Peyer's patch (tissue), 4 donors: ENCODE measurements around the gene CLEC4G. TPM values are rescaled to one million over a fixed set of nuclear protein-coding genes. Genes with fewer than 3 reads are reported as not detected.

Experiments
- DNase-seq, 3 donors: peaks; one replicate each; pipeline ENCODE4 v3.0.0-alpha.2; 2017 to 2019
- H3K27ac ChIP-seq, 4 donors: fragments of 200-600 bp; sonication (generic); one replicate each; pipeline ENCODE4 v1.5.1; 2016 to 2019
- H3K27me3 ChIP-seq, 2 donors: fragments of 200-600 bp; sonication (generic); one replicate each; pipeline ENCODE4 v1.5.1; 2019
- H3K36me3 ChIP-seq, 3 donors: fragments of 200-600 bp; sonication (generic); one replicate each; pipeline ENCODE4 v1.5.1; 2016 to 2019
- H3K4me1 ChIP-seq, 4 donors: fragments of 200-600 bp; sonication (generic); one replicate each; pipeline ENCODE4 v1.5.1; 2016 to 2019
- H3K4me3 ChIP-seq, 4 donors: fragments of 200-600 bp; sonication (generic); 1 replicate in 3 of 4; 2 replicates in 1 of 4; pipeline ENCODE4 v1.5.1; 2016 to 2019; ENCODE audit warnings: mild to moderate bottlenecking in 1 of 4
- H3K9me3 ChIP-seq, 4 donors: fragments of 200-600 bp; sonication (generic); one replicate each; pipeline ENCODE4 v1.5.1; 2016 to 2019; ENCODE audit warnings: mild to moderate bottlenecking in 1 of 4
- CTCF ChIP-seq, 6 experiments: fragments of 450-650 bp in 4 of 6; fragments of 200-600 bp in 2 of 6; sonication (generic) in 1 of 6; IDR thresholded peaks; one replicate each; pipeline ENCODE4 v1.5.1; 2017 to 2019; ENCODE audit warnings: antibody characterized with exemption in 6 of 6, mild to moderate bottlenecking in 3 of 6, moderate library complexity in 1 of 6
- POLR2A ChIP-seq, 2 donors: fragments of 450-650 bp; IDR thresholded peaks; one replicate each; pipeline ENCODE4 v1.5.1; 2017; ENCODE audit warnings: antibody characterized with exemption in 2 of 2, mild to moderate bottlenecking in 2 of 2, moderate library complexity in 2 of 2
- total RNA-seq, 4 donors: library from RNA; depleted of rRNA; stranded (reverse); fragments of >200 nt; gene quantifications; one replicate each; pipeline ENCODE4 v1.1.0, GENCODE V29; 2016

The CLEC4G gene
- total RNA-seq = 1 to 10 TPM in 1 of 4 donors, not detected in 3; 1.1 TPM

GRCh38 chr19:7732045-7732444, at the start of gene CLEC4G:
CLEC4G (minus strand) TSS chr19:7732110; CDS start chr19:7732102, 8 bp downstream.
- no peaks in the 10 kb centered on the region for H3K9me3 ChIP-seq
- H3K4me3 ChIP-seq = no peak within 1 kb of the TSS
- peaks cover 0 to 27% of the 10 kb centered on the region in 2 donors for H3K27me3 ChIP-seq
- DNase-seq = no peak
- no peak within 1 kb of the TSS for H3K27ac ChIP-seq
- H3K36me3 ChIP-seq = no peaks in the 10 kb centered on the region
- peaks cover 0 to 11% (median 3%) of the 10 kb centered on the region in 4 donors for H3K4me1 ChIP-seq
- TF ChIP-seq POLR2A (IDR thresholded peaks at IDR 0.05) = no peak
- TF ChIP-seq CTCF (IDR thresholded peaks at IDR 0.05) = no peak

DNA sequence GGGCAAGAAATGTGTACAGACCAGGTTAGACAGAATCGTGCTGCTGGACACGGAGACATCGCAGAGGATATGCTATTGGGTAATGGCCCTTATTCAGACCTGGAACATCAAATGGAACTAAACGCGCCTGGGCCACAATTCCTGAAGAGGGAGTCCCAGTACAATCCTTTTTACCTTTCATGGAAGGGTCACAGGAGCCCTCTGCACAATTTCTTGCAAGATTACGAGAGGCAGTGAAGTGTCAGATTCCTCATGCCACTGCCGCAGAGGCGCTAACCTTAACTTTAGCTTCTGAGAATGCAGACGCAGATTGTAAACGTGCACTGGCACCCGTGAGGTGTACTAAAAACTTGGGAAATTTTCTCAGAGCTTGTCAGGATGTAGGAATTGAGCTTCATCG, 49.2 kb upstream of the CLEC4G start:
- no peaks in the 10 kb centered on the region for H3K36me3 ChIP-seq
- peaks cover 0 to 3% (median 0%) of the 10 kb centered on the region in 4 donors for H3K9me3 ChIP-seq
- H3K27ac ChIP-seq = no peak overlapping the region
- no peaks in the 10 kb centered on the region for H3K4me1 ChIP-seq
- no peak overlapping the region for H3K4me3 ChIP-seq
- no peak for DNase-seq
- no peaks in the 10 kb centered on the region for H3K27me3 ChIP-seq
- no peak for TF ChIP-seq CTCF (IDR thresholded peaks at IDR 0.05)
- no peak for TF ChIP-seq POLR2A (IDR thresholded peaks at IDR 0.05)

GRCh38 chr19:7779631-7780486, 47.9 kb upstream of the CLEC4G start:
- DNase-seq = no peak
- Histone ChIP-seq H3K27ac (no peak overlapping the region), H3K4me3 (no peak overlapping the region), H3K4me1 (no peaks in the 10 kb centered on the region), H3K36me3 (no peaks in the 10 kb centered on the region), H3K27me3 (no peaks in the 10 kb centered on the region), H3K9me3 (no peaks in the 10 kb centered on the region)
- no peak for TF ChIP-seq CTCF (IDR thresholded peaks at IDR 0.05)
- no peak for TF ChIP-seq POLR2A (IDR thresholded peaks at IDR 0.05)

- Histone ChIP-seq H3K27ac (no peak overlapping the region), H3K36me3 (no peaks in the 10 kb centered on the region), H3K4me3 (no peak overlapping the region), H3K27me3 (no peaks in the 10 kb centered on the region), H3K4me1 (no peaks in the 10 kb centered on the region), H3K9me3 (no peaks in the 10 kb centered on the region)
- DNase-seq = no peak
- TF ChIP-seq POLR2A (IDR thresholded peaks at IDR 0.05) (no peak), CTCF (IDR thresholded peaks at IDR 0.05) (no peak)
These were observed 46.2 kb upstream of the CLEC4G start for GRCh38 chr19:7778081-7778480.

- H3K27ac ChIP-seq = no peak overlapping the region
- H3K36me3 ChIP-seq = no peaks in the 10 kb centered on the region
- no peaks in the 10 kb centered on the region for H3K27me3 ChIP-seq
- H3K4me3 ChIP-seq = no peak overlapping the region
- no peaks in the 10 kb centered on the region for H3K4me1 ChIP-seq
- DNase-seq = no peak
- no peaks in the 10 kb centered on the region for H3K9me3 ChIP-seq
- TF ChIP-seq CTCF (IDR thresholded peaks at IDR 0.05) (no peak), POLR2A (IDR thresholded peaks at IDR 0.05) (no peak)
These were observed 43.9 kb upstream of the CLEC4G start for GRCh38 chr19:7775761-7776160.
